HFF-Myc (cell line): Measurements from ENCODE around the gene TEX14.

Experiments
- DNase-seq: peaks from one replicate; pipeline ENCODE4 v3.0.0-alpha.2; 2011; ENCODE audit warnings: low read depth; ENCODE audit errors: extremely low read depth
- H3K4me3 ChIP-seq: replicated peaks from 2 replicates; pipeline ENCODE4 v1.5.1; 2011; ENCODE audit warnings: low read depth, mild to moderate bottlenecking, control low read depth, low read length
- CTCF ChIP-seq: IDR thresholded peaks from 2 replicates; pipeline ENCODE4 v1.5.1; 2012; ENCODE audit warnings: mild to moderate bottlenecking, low read depth, low read length, control low read depth; ENCODE audit errors: missing control alignments

The TEX14 gene

GRCh38 chr17:58568044-58568799, 123.6 kb downstream of the TEX14 start:
- DNase-seq = no peak
- no peak for TF ChIP-seq CTCF
- H3K4me3 ChIP-seq = no peak overlapping the region

GRCh38 chr17:58565389-58566311, 126.2 kb downstream of the TEX14 start:
- no peak for TF ChIP-seq CTCF
- H3K4me3 ChIP-seq = no peak overlapping the region
- no peak for DNase-seq

- DNase-seq = no peak
- TF ChIP-seq CTCF = no peak
- no peak overlapping the region for H3K4me3 ChIP-seq
These were observed 126.9 kb downstream of the TEX14 start for GRCh38 chr17:58564971-58565370.

GRCh38 chr17:58564243-58564642, 127.6 kb downstream of the TEX14 start:
- no peak overlapping the region for H3K4me3 ChIP-seq
- no peak for DNase-seq
- no peak for TF ChIP-seq CTCF

GRCh38 chr17:58560511-58560910, 131.3 kb downstream of the TEX14 start:
- no peak for TF ChIP-seq CTCF
- DNase-seq = no peak
- no peak overlapping the region for H3K4me3 ChIP-seq

- TF ChIP-seq CTCF = no peak
- no peak for DNase-seq
- no peak overlapping the region for H3K4me3 ChIP-seq
These were observed 133.9 kb downstream of the TEX14 start for GRCh38 chr17:58557981-58558380.
